HG03520 (cell line): Measurements from ENCODE around the gene DAGLA.
"Not testable (repeated sequence)": the region's sequence is repeated elsewhere in the genome, so short reads cannot be mapped to it uniquely, and the experiment has no call there.

Experiments
- ATAC-seq: cut with Tn5 transposase; IDR thresholded peaks from one replicate; pipeline ENCODE4 v1.9.1; 2021; ENCODE audit warnings: mild to moderate bottlenecking, moderate library complexity; ENCODE audit not compliant: unreplicated experiment

The DAGLA gene, protein sequence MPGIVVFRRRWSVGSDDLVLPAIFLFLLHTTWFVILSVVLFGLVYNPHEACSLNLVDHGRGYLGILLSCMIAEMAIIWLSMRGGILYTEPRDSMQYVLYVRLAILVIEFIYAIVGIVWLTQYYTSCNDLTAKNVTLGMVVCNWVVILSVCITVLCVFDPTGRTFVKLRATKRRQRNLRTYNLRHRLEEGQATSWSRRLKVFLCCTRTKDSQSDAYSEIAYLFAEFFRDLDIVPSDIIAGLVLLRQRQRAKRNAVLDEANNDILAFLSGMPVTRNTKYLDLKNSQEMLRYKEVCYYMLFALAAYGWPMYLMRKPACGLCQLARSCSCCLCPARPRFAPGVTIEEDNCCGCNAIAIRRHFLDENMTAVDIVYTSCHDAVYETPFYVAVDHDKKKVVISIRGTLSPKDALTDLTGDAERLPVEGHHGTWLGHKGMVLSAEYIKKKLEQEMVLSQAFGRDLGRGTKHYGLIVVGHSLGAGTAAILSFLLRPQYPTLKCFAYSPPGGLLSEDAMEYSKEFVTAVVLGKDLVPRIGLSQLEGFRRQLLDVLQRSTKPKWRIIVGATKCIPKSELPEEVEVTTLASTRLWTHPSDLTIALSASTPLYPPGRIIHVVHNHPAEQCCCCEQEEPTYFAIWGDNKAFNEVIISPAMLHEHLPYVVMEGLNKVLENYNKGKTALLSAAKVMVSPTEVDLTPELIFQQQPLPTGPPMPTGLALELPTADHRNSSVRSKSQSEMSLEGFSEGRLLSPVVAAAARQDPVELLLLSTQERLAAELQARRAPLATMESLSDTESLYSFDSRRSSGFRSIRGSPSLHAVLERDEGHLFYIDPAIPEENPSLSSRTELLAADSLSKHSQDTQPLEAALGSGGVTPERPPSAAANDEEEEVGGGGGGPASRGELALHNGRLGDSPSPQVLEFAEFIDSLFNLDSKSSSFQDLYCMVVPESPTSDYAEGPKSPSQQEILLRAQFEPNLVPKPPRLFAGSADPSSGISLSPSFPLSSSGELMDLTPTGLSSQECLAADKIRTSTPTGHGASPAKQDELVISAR

DNA sequence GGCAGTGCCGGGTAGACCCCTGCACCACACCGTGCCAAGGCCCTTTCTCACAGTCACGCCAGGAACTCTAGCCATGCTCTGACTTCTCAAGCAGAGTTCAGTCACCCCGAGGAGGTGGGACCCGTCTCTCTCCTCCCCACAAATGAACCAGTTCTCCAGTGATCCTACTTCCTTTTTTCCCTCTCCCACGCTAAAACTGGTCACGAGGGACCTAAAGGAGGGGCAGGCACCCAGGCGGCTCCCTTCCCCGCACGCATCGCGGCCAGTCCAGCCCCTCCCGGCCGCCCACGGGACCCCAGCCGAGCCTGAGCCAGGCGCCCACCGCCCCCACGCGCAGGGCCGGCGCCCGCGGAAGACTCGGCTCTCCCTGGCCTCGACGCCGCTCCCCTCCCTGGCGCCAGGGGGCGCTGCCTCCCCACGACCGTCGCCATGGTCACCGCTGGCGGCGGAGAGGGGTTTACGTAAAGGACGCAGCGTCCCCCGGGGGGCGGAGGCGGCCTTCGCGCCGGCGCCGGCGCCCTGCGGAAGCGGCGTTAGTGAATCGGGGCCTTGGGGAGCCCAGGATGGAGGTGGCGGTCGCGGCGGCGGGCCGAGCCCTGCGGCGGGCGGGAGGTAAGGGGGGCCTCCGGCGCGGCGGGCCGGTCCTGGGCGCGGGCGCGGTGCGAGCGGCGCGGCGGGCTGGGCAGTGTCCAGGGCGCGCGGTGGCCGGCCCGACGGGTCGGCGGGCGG, at the start of gene DAGLA:
Gene DAGLA, plus strand, starts transcription at position 499 of the 729 bp plus-strand sequence. CDS start 39,765 bp downstream, outside the sequence.
- ATAC-seq = peak; percentile 66

DNA sequence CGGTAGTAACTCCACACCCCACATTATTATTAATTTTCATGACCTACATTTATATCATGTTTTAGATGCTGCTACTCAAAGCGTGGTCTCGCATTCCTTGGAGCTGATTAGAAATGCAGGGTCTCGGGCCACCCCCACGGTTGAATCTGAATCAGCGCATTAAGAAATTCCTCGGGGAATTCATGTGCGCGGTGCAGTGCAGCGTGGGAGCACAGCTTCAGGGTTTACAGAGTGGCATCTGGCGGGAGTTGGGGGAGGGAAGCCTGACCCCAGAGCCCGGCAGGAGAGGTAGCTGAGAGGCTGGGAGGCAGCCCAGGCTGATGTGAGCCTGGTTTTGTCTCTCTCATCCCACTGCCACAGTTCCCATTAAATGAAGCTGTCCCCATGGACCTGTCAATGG, 48.1 kb upstream of the DAGLA start:
- no peak for ATAC-seq

DNA sequence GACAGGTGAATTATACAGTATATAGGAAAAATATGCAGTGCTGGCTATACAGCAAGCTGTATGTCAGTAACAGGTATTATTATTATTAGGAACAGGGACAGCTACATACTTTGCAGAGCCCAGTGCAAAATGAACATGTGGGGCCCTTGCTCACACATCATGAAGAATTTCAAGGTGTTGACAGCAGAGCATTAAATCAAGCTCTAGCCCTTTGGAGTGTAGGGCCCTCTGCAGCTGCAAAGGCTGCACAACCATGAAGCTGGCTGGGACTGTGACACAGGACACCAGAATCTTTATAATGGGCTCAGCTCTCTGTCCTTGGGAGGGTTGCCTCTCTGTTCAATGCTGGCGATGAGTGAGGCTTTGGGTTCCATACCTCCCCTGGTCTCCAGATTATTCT, 44.9 kb upstream of the DAGLA start:
- ATAC-seq = no peak

- ATAC-seq = no peak
These were observed 44.4 kb upstream of the DAGLA start for GRCh38 chr11:61635787-61636186.

- ATAC-seq = no peak
These were observed 43.5 kb upstream of the DAGLA start for GRCh38 chr11:61636676-61637075.

GRCh38 chr11:61637277-61637676, 42.9 kb upstream of the DAGLA start:
- ATAC-seq = no peak

DNA sequence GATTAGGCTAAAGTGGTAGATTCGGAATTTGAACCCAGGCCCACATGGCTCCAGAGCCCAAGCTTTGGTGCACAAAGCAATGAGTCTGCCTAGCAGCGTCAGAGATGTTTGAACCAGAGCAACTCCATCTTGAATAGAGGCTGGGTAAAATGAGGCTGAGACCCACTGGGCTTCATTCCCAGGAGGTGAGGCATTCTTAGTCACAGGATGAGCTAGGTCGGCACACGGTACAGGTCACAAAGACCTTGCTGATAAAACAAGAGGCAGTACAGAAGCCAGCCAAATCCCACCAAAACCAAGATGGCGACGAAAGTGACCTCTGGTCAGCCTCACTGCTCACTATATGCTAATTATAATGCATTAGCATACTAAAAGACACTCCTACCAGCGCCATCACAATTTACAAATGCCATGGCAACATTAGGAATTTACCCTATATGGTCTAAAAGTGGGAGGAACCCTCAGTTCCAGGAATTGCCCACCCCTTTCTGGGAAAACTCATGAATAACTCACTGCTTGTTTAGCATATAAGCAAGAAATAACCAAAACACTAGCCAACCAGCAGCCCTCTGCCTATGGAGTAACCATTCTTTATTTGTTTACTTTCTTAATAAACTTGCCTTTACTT, 40.3 kb upstream of the DAGLA start:
- no peak for ATAC-seq

GRCh38 chr11:61642162-61642561, 38.0 kb upstream of the DAGLA start:
- ATAC-seq = no peak

DNA sequence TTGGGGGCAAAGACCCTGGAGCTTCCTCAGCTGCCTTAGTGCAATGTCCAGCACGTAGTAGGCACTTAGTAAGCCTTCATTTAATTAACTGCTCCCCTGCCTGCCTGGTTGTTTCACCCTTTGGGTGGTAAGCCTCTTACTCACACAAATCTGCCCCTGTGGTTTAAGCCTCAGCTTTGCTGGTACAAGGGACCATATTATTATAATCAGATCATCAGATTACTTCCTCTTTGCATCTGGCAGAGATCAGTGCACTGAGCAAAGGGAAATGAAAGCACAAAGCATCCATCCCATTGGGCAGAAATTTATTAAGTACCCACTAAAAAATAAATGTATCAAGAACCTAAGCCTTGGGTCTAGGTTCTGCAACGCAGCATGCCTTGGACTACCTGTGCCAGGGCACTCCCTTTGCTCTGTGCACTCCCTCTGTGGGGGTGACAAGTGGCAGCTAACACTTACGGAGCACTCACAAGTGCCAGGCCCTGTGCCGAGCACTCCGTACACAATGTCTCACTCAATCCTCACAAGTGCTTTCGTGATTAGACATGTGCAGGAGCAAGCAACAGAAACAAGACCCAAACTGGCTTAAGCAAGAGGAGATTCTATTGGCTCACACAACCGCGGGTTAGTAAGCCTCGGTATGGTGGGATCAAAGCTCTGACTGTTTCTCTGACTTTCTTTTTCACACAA, 34.9 kb upstream of the DAGLA start:
- ATAC-seq = no peak

GRCh38 chr11:61647529-61647928, 32.7 kb upstream of the DAGLA start:
- ATAC-seq = no peak

DNA sequence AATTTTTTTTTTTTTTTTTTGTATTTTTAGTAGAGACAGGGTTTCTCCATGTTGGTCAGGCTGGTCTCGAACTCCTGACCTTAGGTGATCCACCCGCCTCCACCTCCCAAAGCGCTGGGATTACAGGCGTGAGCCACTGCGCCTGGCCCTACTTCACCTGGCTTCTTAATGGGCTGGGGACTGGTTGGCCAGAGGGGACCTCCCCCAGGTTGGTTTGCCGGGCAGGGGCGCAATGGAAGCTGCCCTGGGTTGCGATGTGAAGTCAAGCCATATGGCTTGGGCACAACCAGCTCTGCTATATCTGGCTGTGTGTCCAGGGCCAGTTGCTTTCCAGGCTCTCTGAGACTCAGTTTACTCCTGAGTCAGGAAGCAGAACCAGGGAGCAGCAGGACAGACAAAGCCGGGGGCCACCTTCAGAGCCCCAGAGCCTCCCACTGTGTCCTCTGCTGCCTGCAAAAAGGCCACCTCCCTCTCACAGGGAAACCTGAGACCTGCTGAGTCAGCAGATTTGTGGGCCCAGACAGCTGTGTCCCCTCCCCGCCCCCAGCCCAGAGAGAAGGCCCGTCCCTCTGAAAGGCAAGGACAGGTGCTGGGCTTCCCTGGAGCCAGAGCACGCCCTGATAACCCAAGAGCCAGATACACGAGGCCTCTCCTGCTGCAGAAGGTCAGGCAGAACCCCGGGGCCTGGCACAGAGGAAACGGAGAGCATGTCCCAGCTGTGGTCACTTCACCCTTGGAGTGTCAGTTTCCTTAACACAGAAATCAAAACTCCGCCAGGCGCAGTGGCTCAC, 29.2 kb upstream of the DAGLA start:
- no peak for ATAC-seq

GRCh38 chr11:61652135-61652534, 28.1 kb upstream of the DAGLA start:
- ATAC-seq = no peak

- ATAC-seq = no peak
These were observed 25.8 kb upstream of the DAGLA start for GRCh38 chr11:61654397-61654829.

- not testable (repeated sequence) for ATAC-seq
These were observed 24.7 kb upstream of the DAGLA start for GRCh38 chr11:61655266-61656159.

DNA sequence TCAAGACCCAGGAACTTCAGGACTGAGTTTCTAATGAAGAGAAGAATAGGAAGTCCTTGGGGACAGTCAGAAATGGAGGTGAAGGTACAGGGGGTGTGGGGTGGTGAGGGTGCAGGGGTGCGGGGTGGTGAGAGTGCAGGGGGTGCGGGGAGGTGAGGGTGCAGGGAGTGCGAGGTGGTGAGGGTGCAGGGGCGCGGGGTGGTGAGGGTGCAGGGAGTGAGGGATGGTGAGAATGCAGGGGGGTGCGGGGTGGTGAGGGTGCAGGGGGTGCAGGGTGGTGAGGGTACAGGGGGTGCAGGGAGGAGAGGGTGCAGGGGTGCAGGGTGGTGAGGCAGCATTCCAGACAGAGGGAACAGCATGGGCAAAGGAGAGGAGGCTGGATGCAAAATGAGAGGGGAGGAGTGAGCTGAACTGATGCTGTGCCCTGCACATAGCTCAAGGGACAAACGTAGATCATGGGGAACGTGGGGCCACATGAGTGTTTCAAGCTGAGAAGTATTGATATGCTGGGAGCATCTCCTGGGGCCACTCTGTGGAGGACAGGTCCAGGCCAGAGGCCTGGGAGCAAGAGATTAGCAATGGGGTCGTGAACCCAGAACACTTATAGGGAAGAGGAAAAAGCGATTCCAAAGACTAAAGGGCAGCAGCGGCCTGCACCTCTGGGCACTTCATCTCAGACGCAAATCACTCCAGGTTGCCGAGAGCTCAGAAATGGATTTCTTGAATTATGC, 23.7 kb upstream of the DAGLA start:
- ATAC-seq = no peak

- ATAC-seq = no peak
These were observed 22.5 kb upstream of the DAGLA start for GRCh38 chr11:61657566-61658290.
